ENCODE data around the gene RABGAP1L. TPM values are rescaled to one million over a fixed set of nuclear protein-coding genes. Genes with fewer than 3 reads are reported as not detected.
"Not testable (repeated sequence)": the region's sequence is repeated elsewhere in the genome, so short reads cannot be mapped to it uniquely, and the experiment has no call there.

The RABGAP1L gene
- total RNA-seq, 2 donors from 2014 or later: 37.9 to 59.8 TPM

GRCh38 chr1:174577681-174578080 lies 418.4 kb downstream of the RABGAP1L start:
- H3K9me3 ChIP-seq: peaks cover 14% of the 10 kb centered on the region
- no peak for TF ChIP-seq CTCF (IDR thresholded peaks at IDR 0.05)
- H3K27ac ChIP-seq: no peak overlapping the region
- DNase-seq (ENCODE audit: low spot score) (no peak), ATAC-seq (ENCODE audit: insufficient number of reproducible peaks, low FRiP score, low read depth) (no peak)
- no peak overlapping the region for H3K4me3 ChIP-seq
- H3K4me1 ChIP-seq (ENCODE audit: control insufficient read depth in 1 of 2, low read depth in 2 of 2): no peaks in the 10 kb centered on the region
- H3K27me3 ChIP-seq (replicated peaks; ENCODE audit: insufficient read depth): no peaks in the 10 kb centered on the region
- no peaks in the 10 kb centered on the region for H3K36me3 ChIP-seq

GRCh38 chr1:174580801-174581200 lies 421.5 kb downstream of the RABGAP1L start:
- Histone ChIP-seq H3K4me1 (ENCODE audit: control insufficient read depth in 1 of 2, low read depth in 2 of 2) (no peaks in the 10 kb centered on the region), H3K27me3 (replicated peaks; ENCODE audit: insufficient read depth) (no peaks in the 10 kb centered on the region), H3K36me3 (no peaks in the 10 kb centered on the region), H3K4me3 (no peak overlapping the region), H3K9me3 (peaks cover 6% of the 10 kb centered on the region), H3K27ac (no peak overlapping the region)
- no peak for TF ChIP-seq CTCF (IDR thresholded peaks at IDR 0.05)
- no peak for DNase-seq (ENCODE audit: low spot score)
- ATAC-seq (ENCODE audit: insufficient number of reproducible peaks, low FRiP score, low read depth): no peak

GRCh38 chr1:174583316-174583715 lies 424.0 kb downstream of the RABGAP1L start:
- H3K27ac ChIP-seq: no peak overlapping the region
- H3K4me1 ChIP-seq (ENCODE audit: control insufficient read depth in 1 of 2, low read depth in 2 of 2): no peaks in the 10 kb centered on the region
- no peaks in the 10 kb centered on the region for H3K36me3 ChIP-seq
- no peak for ATAC-seq (ENCODE audit: insufficient number of reproducible peaks, low FRiP score, low read depth)
- no peak for TF ChIP-seq CTCF (IDR thresholded peaks at IDR 0.05)
- H3K4me3 ChIP-seq: no peak overlapping the region
- H3K9me3 ChIP-seq: no peaks in the 10 kb centered on the region
- no peak for DNase-seq (ENCODE audit: low spot score)
- H3K27me3 ChIP-seq (replicated peaks; ENCODE audit: insufficient read depth): no peaks in the 10 kb centered on the region

- H3K36me3 ChIP-seq: no peaks in the 10 kb centered on the region
- TF ChIP-seq CTCF (IDR thresholded peaks at IDR 0.05): no peak
- H3K27me3 ChIP-seq (replicated peaks; ENCODE audit: insufficient read depth): no peaks in the 10 kb centered on the region
- H3K4me3 ChIP-seq: no peak overlapping the region
- no peaks in the 10 kb centered on the region for H3K4me1 ChIP-seq (ENCODE audit: control insufficient read depth in 1 of 2, low read depth in 2 of 2)
- ATAC-seq (ENCODE audit: insufficient number of reproducible peaks, low FRiP score, low read depth): no peak
- H3K9me3 ChIP-seq: no peaks in the 10 kb centered on the region
- DNase-seq (ENCODE audit: low spot score): no peak
- no peak overlapping the region for H3K27ac ChIP-seq
Measured at GRCh38 chr1:174584071-174584470, 424.8 kb downstream of the RABGAP1L start.

- H3K4me1 ChIP-seq (ENCODE audit: control insufficient read depth in 1 of 2, low read depth in 2 of 2); H3K36me3 ChIP-seq; H3K27ac ChIP-seq; DNase-seq (ENCODE audit: low spot score); H3K4me3 ChIP-seq; ATAC-seq (ENCODE audit: insufficient number of reproducible peaks, low FRiP score, low read depth); H3K27me3 ChIP-seq (replicated peaks; ENCODE audit: insufficient read depth); H3K9me3 ChIP-seq: not testable (repeated sequence)
Measured at GRCh38 chr1:174588618-174589017, 429.3 kb downstream of the RABGAP1L start.

GRCh38 chr1:174605198-174605597 lies 445.9 kb downstream of the RABGAP1L start:
- DNase-seq (ENCODE audit: low spot score) (no peak), ATAC-seq (ENCODE audit: insufficient number of reproducible peaks, low FRiP score, low read depth) (no peak)
- TF ChIP-seq CTCF (IDR thresholded peaks at IDR 0.05): no peak
- H3K4me1 ChIP-seq (ENCODE audit: control insufficient read depth in 1 of 2, low read depth in 2 of 2): no peaks in the 10 kb centered on the region
- H3K27me3 ChIP-seq (replicated peaks; ENCODE audit: insufficient read depth): no peaks in the 10 kb centered on the region
- H3K27ac ChIP-seq: no peak overlapping the region
- no peak overlapping the region for H3K4me3 ChIP-seq
- H3K9me3 ChIP-seq: peaks cover 4% of the 10 kb centered on the region
- H3K36me3 ChIP-seq: peaks cover 5% of the 10 kb centered on the region

Measured in thoracic aorta (tissue), 2 donors.